HepG2 (cell line): ENCODE data around the gene KRT27. TPM values are rescaled to one million over a fixed set of nuclear protein-coding genes. Genes with fewer than 3 reads are reported as not detected.

Experiments
- CCDC6 ChIP-seq: sonication (generic); formaldehyde crosslinking; IDR thresholded peaks from 2 replicates; pipeline ENCODE4 v1.8.1; 2022; ENCODE audit warnings: mild to moderate bottlenecking, missing genetic modification reagents, moderate library complexity
- ERF ChIP-seq: IDR thresholded peaks from 2 replicates; pipeline ENCODE4 v1.6.1; 2018; ENCODE audit warnings: missing biosample characterization, missing genetic modification reagents
- HES4 ChIP-seq: sonication (generic); formaldehyde crosslinking; IDR thresholded peaks from 2 replicates; pipeline ENCODE4 v1.9.0; 2021; ENCODE audit warnings: mild to moderate bottlenecking, missing genetic modification reagents, borderline replicate concordance
- HNRNPH1 ChIP-seq: fragments of 200-400 bp; formaldehyde crosslinking; optimal IDR thresholded peaks from 2 replicates; pipeline ENCODE3; 2017; ENCODE audit warnings: mild to moderate bottlenecking, low read depth, low read length
- MTF1 ChIP-seq: sonication (generic); formaldehyde crosslinking; IDR thresholded peaks from 2 replicates; pipeline ENCODE4 v1.5.0; 2020; ENCODE audit warnings: missing genetic modification reagents
- MZF1 ChIP-seq: sonication (generic); formaldehyde crosslinking; IDR thresholded peaks from 2 replicates; pipeline ENCODE4 v1.8.1; 2023; ENCODE audit warnings: mild to moderate bottlenecking, missing genetic modification reagents, borderline replicate concordance
- SOX13 ChIP-seq, 3 experiments: fragments of 450-650 bp in 1 of 3; sonication (generic) in 1 of 3; formaldehyde crosslinking in 1 of 3; IDR thresholded peaks in 2 of 3; conservative IDR thresholded peaks in 1 of 3; 2 replicates each; pipeline versions ENCODE4 v1.5.0 to v1.6.1; 2016 to 2020; ENCODE audit warnings: antibody characterized with exemption in 1 of 3, mild to moderate bottlenecking in 1 of 3, missing compliant biosample characterization in 1 of 3, missing genetic modification reagents in 1 of 3, moderate library complexity in 1 of 3
- WIZ ChIP-seq: sonication (generic); formaldehyde crosslinking; IDR thresholded peaks from 2 replicates; pipeline ENCODE4 v1.5.1; 2020; ENCODE audit warnings: mild to moderate bottlenecking, missing genetic modification reagents
- ZNF343 ChIP-seq: sonication (generic); formaldehyde crosslinking; IDR thresholded peaks from 2 replicates; pipeline ENCODE4 v1.4.0; 2020; ENCODE audit warnings: mild to moderate bottlenecking, missing genetic modification reagents
- ZNF567 ChIP-seq: sonication (generic); formaldehyde crosslinking; IDR thresholded peaks from 2 replicates; pipeline ENCODE4 v1.8.1; 2023; ENCODE audit warnings: mild to moderate bottlenecking, missing genetic modification reagents, borderline replicate concordance
- ZSCAN30 ChIP-seq: sonication (generic); formaldehyde crosslinking; IDR thresholded peaks from 2 replicates; pipeline ENCODE4 v1.5.0; 2020; ENCODE audit warnings: mild to moderate bottlenecking, missing genetic modification reagents
- polyA plus RNA-seq, 8 experiments: library from polyadenylated mRNA; depleted of rRNA in 3 of 8; stranded (reverse) in 7 of 8; unstranded in 1 of 8; fragments of >200 nt; fragmentation: Illumina TruSeq in 4 of 8; extraction: Trizol in 4 of 8; gene quantifications; 2 replicates each; pipeline versions ENCODE4 v1.2.1 to v1.2.3, GENCODE V29; 2011 to 2016; ENCODE audit warnings: low read depth in 4 of 8, missing spikeins in 1 of 8, mixed read lengths in 1 of 8; ENCODE audit not compliant: insufficient read depth in 1 of 8
- total RNA-seq, 5 experiments: library from RNA; depleted of rRNA; stranded (reverse); fragments of >200 nt; fragmentation: Illumina TruSeq; extraction: Trizol; gene quantifications; 2 replicates each; pipeline ENCODE4 v1.2.3, GENCODE V29; 2016; ENCODE audit warnings: low read depth in 1 of 5
- TF ChIP-seq, protein P1 (sequence below): sonication (generic); formaldehyde crosslinking; IDR thresholded peaks from 2 replicates; pipeline ENCODE4 v1.8.0; 2023; ENCODE audit warnings: mild to moderate bottlenecking, missing genetic modification reagents
- TF ChIP-seq, protein P2 (sequence below): sonication (generic); formaldehyde crosslinking; IDR thresholded peaks from 2 replicates; pipeline ENCODE4 v1.8.0; 2022; ENCODE audit warnings: missing genetic modification reagents, low read depth, mild to moderate bottlenecking, borderline replicate concordance
- TF ChIP-seq, protein P3 (sequence below): sonication (generic); formaldehyde crosslinking; IDR thresholded peaks from 2 replicates; pipeline ENCODE4 v1.5.0; 2020; ENCODE audit warnings: mild to moderate bottlenecking, missing genetic modification reagents
- TF ChIP-seq, protein P4 (sequence below): sonication (generic); formaldehyde crosslinking; IDR thresholded peaks from 2 replicates; pipeline ENCODE4 v1.4.0; 2020; ENCODE audit warnings: missing genetic modification reagents
- TF ChIP-seq, protein P5 (sequence below): sonication (generic); formaldehyde crosslinking; IDR thresholded peaks from 2 replicates; pipeline ENCODE4 v1.4.0; 2020; ENCODE audit warnings: missing genetic modification reagents
- TF ChIP-seq, protein P6 (sequence below): sonication (generic); formaldehyde crosslinking; IDR thresholded peaks from 2 replicates; pipeline ENCODE4 v1.5.1; 2020; ENCODE audit warnings: mild to moderate bottlenecking, missing genetic modification reagents

KRT27 gene
- total and polyA plus RNA-seq, 2 of the 13 experiments (the other 11 are each of a cell fraction or from before 2014, with no cell fraction given) = not detected

DNA sequence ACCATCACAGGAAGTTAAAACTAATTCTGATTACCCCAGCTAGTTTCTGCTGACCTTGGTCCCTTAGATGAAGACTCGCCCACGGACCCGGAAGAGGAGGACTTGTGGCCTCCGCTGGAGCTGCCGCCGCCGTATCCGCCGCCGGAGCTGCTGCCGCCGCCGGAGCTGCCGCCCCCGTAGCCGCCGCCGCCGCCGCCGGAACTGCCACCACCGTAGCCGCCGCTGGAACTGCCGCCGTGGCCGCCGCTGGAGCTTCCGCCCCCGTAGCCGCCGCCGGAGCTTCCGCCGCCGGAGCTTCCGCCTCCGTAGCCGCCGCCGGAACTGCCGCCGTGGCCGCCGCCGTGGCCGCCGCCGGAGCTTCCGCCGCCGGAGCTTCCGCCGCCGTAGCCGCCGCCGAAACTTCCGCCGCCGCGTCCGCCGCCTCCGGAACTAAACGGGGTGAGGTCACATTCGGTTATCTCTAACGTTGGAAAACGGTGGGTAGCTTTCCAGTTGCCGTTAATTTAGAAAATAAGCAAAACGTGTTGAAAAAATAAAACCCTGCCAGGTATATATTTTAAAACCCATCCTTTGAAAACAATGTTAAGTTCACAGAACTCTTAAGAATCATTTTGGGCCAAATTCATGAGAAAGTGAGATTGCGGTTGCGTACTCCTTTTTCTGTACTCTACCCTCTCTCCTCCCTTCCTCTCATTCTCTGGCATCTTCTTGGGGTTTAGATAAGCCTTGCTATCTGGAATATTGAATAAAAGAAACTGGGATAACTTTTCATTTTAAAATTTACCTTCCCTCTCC, 36.6 kb upstream of the KRT27 start (continued):
- TF ChIP-seq, protein P1, sequence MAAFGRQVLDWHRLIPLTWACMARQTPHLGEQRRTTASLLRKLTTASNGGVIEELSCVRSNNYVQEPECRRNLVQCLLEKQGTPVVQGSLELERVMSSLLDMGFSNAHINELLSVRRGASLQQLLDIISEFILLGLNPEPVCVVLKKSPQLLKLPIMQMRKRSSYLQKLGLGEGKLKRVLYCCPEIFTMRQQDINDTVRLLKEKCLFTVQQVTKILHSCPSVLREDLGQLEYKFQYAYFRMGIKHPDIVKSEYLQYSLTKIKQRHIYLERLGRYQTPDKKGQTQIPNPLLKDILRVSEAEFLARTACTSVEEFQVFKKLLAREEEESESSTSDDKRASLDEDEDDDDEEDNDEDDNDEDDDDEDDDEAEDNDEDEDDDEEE = no peak
- TF ChIP-seq ERF (CRISPR knock-in tag) (no peak), MZF1 (CRISPR knock-in tag) (no peak), WIZ (no peak), CCDC6 (CRISPR knock-in tag) (peak; percentile 78), HNRNPH1 (no peak), ZNF343 (CRISPR knock-in tag) (no peak), MTF1 (CRISPR knock-in tag) (no peak), ZNF567 (CRISPR knock-in tag) (no peak), SOX13 (IDR thresholded peaks at IDR 0.05) (no peak), SOX13 (CRISPR knock-in tag; conservative IDR thresholded peaks at IDR 0.05 in 1 of 2, IDR thresholded peaks at IDR 0.05 in 1 of 2) (no peak), ZSCAN30 (no peak), HES4 (CRISPR knock-in tag) (peak; percentile 73; the same call in 1 of the 2 replicates)
- TF ChIP-seq, protein P2, sequence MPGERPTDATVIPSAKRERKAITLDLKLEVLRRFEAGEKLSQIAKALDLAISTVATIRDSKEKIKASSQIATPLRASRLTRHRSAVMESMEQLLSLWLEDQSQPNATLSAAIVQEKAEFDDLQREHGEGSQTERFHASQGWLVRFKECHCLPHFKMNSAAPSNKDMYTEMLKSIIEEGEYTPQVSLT (CRISPR knock-in tag) = no peak; the same call in 1 of the 2 replicates
- TF ChIP-seq, protein P3, sequence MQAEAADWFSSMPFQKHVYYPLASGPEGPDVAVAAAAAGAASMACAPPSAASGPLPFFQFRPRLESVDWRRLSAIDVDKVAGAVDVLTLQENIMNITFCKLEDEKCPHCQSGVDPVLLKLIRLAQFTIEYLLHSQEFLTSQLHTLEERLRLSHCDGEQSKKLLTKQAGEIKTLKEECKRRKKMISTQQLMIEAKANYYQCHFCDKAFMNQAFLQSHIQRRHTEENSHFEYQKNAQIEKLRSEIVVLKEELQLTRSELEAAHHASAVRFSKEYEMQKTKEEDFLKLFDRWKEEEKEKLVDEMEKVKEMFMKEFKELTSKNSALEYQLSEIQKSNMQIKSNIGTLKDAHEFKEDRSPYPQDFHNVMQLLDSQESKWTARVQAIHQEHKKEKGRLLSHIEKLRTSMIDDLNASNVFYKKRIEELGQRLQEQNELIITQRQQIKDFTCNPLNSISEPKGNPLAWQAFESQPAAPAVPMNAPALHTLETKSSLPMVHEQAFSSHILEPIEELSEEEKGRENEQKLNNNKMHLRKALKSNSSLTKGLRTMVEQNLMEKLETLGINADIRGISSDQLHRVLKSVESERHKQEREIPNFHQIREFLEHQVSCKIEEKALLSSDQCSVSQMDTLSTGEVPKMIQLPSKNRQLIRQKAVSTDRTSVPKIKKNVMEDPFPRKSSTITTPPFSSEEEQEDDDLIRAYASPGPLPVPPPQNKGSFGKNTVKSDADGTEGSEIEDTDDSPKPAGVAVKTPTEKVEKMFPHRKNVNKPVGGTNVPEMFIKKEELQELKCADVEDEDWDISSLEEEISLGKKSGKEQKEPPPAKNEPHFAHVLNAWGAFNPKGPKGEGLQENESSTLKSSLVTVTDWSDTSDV = no peak
- TF ChIP-seq, protein P4, sequence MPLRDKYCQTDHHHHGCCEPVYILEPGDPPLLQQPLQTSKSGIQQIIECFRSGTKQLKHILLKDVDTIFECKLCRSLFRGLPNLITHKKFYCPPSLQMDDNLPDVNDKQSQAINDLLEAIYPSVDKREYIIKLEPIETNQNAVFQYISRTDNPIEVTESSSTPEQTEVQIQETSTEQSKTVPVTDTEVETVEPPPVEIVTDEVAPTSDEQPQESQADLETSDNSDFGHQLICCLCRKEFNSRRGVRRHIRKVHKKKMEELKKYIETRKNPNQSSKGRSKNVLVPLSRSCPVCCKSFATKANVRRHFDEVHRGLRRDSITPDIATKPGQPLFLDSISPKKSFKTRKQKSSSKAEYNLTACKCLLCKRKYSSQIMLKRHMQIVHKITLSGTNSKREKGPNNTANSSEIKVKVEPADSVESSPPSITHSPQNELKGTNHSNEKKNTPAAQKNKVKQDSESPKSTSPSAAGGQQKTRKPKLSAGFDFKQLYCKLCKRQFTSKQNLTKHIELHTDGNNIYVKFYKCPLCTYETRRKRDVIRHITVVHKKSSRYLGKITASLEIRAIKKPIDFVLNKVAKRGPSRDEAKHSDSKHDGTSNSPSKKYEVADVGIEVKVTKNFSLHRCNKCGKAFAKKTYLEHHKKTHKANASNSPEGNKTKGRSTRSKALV = peak; percentile 19; the same call in 1 of the 2 replicates
- TF ChIP-seq, protein P5, sequence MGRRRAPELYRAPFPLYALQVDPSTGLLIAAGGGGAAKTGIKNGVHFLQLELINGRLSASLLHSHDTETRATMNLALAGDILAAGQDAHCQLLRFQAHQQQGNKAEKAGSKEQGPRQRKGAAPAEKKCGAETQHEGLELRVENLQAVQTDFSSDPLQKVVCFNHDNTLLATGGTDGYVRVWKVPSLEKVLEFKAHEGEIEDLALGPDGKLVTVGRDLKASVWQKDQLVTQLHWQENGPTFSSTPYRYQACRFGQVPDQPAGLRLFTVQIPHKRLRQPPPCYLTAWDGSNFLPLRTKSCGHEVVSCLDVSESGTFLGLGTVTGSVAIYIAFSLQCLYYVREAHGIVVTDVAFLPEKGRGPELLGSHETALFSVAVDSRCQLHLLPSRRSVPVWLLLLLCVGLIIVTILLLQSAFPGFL (CRISPR knock-in tag) = no peak
- TF ChIP-seq, protein P6, sequence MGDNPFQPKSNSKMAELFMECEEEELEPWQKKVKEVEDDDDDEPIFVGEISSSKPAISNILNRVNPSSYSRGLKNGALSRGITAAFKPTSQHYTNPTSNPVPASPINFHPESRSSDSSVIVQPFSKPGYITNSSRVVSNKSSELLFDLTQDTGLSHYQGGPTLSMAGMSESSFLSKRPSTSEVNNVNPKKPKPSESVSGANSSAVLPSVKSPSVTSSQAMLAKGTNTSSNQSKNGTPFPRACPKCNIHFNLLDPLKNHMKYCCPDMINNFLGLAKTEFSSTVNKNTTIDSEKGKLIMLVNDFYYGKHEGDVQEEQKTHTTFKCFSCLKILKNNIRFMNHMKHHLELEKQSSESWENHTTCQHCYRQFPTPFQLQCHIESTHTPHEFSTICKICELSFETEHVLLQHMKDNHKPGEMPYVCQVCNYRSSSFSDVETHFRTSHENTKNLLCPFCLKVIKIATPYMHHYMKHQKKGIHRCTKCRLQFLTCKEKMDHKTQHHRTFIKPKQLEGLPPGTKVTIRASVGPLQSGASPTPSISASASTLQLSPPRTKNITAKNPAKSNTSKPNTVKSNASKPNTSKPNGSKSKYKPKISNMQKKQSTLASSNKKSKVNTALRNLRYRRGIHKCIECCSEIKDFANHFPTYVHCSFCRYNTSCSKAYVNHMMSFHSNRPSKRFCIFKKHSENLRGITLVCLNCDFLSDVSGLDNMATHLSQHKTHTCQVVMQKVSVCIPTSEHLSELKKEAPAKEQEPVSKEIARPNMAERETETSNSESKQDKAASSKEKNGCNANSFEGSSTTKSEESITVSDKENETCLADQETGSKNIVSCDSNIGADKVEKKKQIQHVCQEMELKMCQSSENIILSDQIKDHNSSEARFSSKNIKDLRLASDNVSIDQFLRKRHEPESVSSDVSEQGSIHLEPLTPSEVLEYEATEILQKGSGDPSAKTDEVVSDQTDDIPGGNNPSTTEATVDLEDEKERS = no peak
